ENCODE measurements around the gene HMX3. TPM values are rescaled to one million over a fixed set of nuclear protein-coding genes. Genes with fewer than 3 reads are reported as not detected.
"Not testable (repeated sequence)": the region's sequence is repeated elsewhere in the genome, so short reads cannot be mapped to it uniquely, and the experiment has no call there.

Gene HMX3
- total RNA-seq, 1 donor from 2014 or later = not detected

DNA sequence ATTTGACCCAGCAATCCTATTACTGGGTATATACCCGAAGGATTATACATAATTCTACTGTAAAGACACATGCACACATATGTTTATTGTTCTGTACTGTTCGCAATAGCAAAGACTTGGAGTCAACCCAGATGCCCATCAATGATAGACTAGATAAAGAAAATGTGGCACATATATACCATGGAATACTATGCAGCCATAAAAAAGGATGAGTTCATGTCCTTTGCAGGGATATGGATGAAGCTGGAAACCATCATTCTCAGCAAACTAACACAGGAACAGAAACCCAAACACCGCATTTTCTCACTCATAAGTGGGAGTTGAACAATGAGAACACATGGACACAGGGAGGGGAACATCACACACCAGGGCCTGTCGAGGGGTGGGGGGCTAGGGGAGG, 42.6 kb downstream of the HMX3 start:
- not testable (repeated sequence) for ATAC-seq

- ATAC-seq = no peak
Measured at GRCh38 chr10:123180101-123181090, 44.6 kb downstream of the HMX3 start.

DNA sequence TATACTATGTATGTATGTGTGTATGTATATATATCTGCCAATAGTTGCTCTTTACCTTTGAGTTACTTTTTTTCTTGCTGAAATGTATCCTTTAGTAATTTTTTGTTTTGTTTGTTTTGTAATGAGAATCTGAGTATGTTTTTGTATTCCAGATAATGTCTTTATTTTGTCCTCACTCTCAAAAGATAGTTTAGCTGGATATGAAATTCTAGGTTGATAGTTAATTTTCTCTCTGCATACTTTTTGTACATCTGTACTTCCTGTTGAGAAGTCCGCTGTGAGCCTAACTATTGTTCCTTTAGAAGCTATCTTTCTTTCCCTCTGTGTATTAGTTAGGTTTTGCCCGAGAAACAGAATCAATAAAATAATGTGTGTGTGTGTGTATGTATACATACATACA, 48.0 kb downstream of the HMX3 start:
- ATAC-seq = no peak

DNA sequence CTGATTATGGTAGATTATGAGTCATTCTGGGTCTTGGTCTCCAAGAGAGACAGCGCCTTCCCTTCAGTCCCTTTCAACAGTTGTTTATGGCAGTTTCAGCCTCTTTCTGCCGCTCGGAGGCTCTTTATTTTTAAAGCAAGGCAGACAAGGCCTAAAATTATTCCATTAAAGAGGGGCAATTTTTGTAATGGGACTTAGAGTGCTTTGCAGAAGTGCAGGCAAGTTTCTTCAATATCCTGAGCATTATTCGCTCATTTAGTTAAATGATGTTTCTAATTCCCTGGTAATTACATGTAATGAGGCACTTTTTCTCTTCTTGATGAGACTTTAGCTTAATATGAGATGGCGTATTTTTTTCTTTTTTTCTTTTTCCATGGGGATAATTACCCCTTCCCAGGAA, 52.0 kb downstream of the HMX3 start:
- ATAC-seq = no peak

Other genes starting within 250 kb of the HMX3 start
- gene FAM24A, start 225.4 kb upstream of the HMX3 start, total RNA-seq = not detected
- 4.7 TPM for gene C10orf88, start 181.7 kb upstream of the HMX3 start, total RNA-seq
- gene PSTK, start 155.6 kb upstream of the HMX3 start, total RNA-seq = 2.7 TPM
- gene IKZF5, start 127.2 kb upstream of the HMX3 start, total RNA-seq = 7.7 TPM
- 21.1 TPM for gene ACADSB, start 127.0 kb upstream of the HMX3 start, total RNA-seq
- not detected for gene HMX2, start 12.2 kb downstream of the HMX3 start, total RNA-seq
- gene BUB3, start 18.4 kb downstream of the HMX3 start, total RNA-seq = 65.2 TPM